ENCODE data around the gene PJA1. TPM values are rescaled to one million over a fixed set of nuclear protein-coding genes. Genes with fewer than 3 reads are reported as not detected.

The PJA1 gene, protein sequence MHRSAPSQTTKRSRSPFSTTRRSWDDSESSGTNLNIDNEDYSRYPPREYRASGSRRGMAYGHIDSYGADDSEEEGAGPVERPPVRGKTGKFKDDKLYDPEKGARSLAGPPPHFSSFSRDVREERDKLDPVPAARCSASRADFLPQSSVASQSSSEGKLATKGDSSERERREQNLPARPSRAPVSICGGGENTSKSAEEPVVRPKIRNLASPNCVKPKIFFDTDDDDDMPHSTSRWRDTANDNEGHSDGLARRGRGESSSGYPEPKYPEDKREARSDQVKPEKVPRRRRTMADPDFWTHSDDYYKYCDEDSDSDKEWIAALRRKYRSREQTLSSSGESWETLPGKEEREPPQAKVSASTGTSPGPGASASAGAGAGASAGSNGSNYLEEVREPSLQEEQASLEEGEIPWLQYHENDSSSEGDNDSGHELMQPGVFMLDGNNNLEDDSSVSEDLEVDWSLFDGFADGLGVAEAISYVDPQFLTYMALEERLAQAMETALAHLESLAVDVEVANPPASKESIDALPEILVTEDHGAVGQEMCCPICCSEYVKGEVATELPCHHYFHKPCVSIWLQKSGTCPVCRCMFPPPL
- 13.6 TPM for polyA plus RNA-seq (2013)

DNA sequence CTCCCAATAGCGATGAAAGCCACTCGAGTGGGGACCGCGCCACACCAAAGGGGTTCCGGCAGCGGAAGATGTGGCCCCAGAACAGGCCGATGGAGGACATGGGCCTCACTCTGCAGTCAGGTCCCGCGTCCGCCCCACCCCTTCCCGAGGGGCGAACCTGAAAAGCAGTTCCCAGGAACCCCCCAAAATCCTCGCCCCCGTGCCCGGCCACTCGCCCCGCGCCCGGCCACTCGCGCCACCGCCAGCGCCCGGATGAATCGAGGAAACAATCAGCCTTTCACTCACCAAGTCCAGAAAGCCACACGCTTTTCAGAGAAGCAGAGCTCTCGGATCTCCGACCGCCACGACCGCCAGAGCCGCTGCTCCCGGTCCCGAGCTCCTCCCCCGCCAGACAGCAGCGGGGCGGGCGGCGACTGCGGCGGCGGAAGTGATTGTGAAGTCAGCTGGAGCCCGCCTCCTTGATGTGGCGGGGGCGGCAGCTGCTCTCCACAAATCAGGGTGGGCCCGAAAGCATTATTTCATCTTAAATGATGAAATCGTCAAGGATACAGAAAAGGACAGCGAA, at the start of gene PJA1:
Gene PJA1 (minus strand): TSS at position 367 of the 565 bp plus-strand sequence. CDS start 2,380 bp downstream, outside the sequence.
- DNase-seq = peak; percentile 47 to 82 (median 73)
- H3K27ac ChIP-seq (ENCODE audit: insufficient read depth in 1 of 2, low read depth in 1 of 2, low read length in 2 of 2, poor library complexity in 1 of 2, severe bottlenecking in 2 of 2) = peak within 1 kb of the TSS in 1 of 2 experiments; percentile 54
- H3K4me1 ChIP-seq (ENCODE audit: control extremely low read depth in 1 of 4, control insufficient read depth in 4 of 4, insufficient read depth in 4 of 4, low read length in 3 of 4) = peaks cover 0 to 12% (median 6%) of the 10 kb centered on the region in 4 experiments
- H3K36me3 ChIP-seq (ENCODE audit: control insufficient read depth in 4 of 4, insufficient read depth in 4 of 4, low read length in 3 of 4) = peaks cover 0 to 15% (median 0%) of the 10 kb centered on the region in 4 experiments
- H3K27me3 ChIP-seq (replicated peaks in 2 of 5; ENCODE audit: control insufficient read depth in 4 of 5, insufficient read depth in 5 of 5, low read length in 4 of 5) = peaks cover 0 to 6% (median 0%) of the 10 kb centered on the region in 5 experiments
- ChIA-PET CTCF (interaction anchor here (1.2 kb wide), 1 partner anchor 33 kb away, joined by 3 read pairs; no protein-coding TSS in a partner anchor), POLR2A (interaction anchor here (0.8 kb wide), 1 partner anchor 13 kb away, joined by 4 read pairs; no protein-coding TSS in a partner anchor)
- WGBS (ENCODE audit: insufficient coverage) = 37% methylated on average over 30 of the region's 48 CpGs
- peak within 1 kb of the TSS; percentile 65 to 90 (median 72) for H3K4me3 ChIP-seq (ENCODE audit: control insufficient read depth in 1 of 7, extremely low read depth in 1 of 7, insufficient read depth in 4 of 7, low read depth in 2 of 7, low read length in 6 of 7)
- H3K9me3 ChIP-seq (ENCODE audit: control extremely low read depth in 1 of 5, control insufficient read depth in 4 of 5, insufficient read depth in 2 of 5, low read depth in 1 of 5, low read length in 4 of 5) = peaks cover 0 to 2% (median 0%) of the 10 kb centered on the region in 5 experiments

DNA sequence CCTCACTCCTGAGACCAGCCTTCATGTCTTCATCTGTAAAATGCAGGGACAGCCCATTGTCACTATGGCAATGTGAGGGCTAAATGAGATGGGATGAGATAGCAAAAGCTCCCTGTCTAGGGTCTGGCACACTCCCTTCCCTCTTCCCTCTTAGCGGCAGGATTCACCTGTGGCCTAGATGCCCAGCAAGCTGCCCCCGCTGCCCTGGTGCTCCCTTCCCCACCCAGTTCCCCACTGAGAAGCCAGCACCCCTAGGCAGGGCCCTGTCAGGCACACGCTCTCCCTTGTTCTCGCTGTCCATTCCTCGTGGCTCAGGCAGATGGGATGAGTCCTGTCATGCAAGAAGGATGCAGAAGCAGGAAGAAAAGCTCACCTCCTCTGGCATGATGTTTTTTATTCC, 49.2 kb upstream of the PJA1 start:
- Histone ChIP-seq H3K4me1 (ENCODE audit: control extremely low read depth in 1 of 4, control insufficient read depth in 4 of 4, insufficient read depth in 4 of 4, low read length in 3 of 4) (no peaks in the 10 kb centered on the region), H3K36me3 (ENCODE audit: control insufficient read depth in 4 of 4, insufficient read depth in 4 of 4, low read length in 3 of 4) (no peaks in the 10 kb centered on the region), H3K27ac (ENCODE audit: insufficient read depth in 1 of 2, low read depth in 1 of 2, low read length in 2 of 2, poor library complexity in 1 of 2, severe bottlenecking in 2 of 2) (no peak overlapping the region), H3K9me3 (ENCODE audit: control extremely low read depth in 1 of 5, control insufficient read depth in 4 of 5, insufficient read depth in 2 of 5, low read depth in 1 of 5, low read length in 4 of 5) (no peaks in the 10 kb centered on the region), H3K27me3 (replicated peaks in 2 of 5; ENCODE audit: control insufficient read depth in 4 of 5, insufficient read depth in 5 of 5, low read length in 4 of 5) (peaks cover 0 to 23% (median 0%) of the 10 kb centered on the region in 5 experiments), H3K4me3 (ENCODE audit: control insufficient read depth in 1 of 7, extremely low read depth in 1 of 7, insufficient read depth in 4 of 7, low read depth in 2 of 7, low read length in 6 of 7) (no peak overlapping the region)
- ChIA-PET POLR2A (no interaction called here), CTCF (interaction anchor here (0.8 to 1.2 kb wide), 2 partner anchors 59 to 300 kb away, joined by 3 read pairs; no protein-coding TSS in a partner anchor)
- WGBS (ENCODE audit: insufficient coverage) = 91% methylated on average over 5 of the region's 5 CpGs
- DNase-seq = no peak

DNA sequence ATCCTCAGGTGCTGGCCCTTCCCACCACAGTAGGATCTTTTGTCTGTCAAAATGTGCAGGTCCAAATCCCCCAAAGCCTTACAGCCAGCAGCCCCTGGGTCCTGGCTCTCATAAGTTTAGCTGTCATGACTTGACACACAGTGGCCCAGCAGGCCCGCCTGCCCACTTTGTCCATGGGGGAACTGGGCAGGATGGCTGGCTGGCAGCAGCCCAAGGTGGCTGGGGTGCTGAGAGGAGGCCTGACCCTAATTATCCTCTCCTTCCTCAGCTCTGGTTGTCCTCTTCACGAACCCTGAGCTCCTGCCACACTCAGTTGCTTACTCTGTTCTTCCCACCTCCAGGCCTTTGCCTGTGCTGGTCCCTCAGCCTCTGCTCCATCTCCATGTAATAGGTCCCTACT, 46.4 kb upstream of the PJA1 start:
- CTCF ChIA-PET = interaction anchor here (0.8 to 1.0 kb wide), 3 partner anchors 53 to 176 kb away, joined by 3 to 4 read pairs (median 3); no protein-coding TSS in a partner anchor

DNA sequence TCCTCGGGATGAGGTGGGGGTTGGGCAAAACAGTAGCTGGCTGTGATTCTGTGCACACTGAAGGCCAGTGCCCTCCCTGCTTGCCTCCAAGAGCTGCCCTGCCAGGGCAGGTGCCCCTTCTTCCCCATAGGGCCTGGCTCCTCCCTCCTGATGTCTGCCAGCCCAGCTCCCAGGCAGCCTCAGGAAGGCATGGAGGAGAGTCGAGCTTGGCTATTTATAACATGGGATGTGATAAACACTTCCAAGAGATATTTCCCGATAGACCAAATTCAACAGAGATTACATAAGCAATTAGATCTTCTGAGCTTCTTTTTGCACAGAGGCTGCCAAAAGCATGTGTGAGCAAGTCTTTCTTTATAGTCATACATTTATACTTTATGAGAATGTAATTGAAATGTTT, 45.3 kb upstream of the PJA1 start:
- ChIA-PET POLR2A (no interaction called here), CTCF (no interaction called here)
- no peak overlapping the region for H3K27ac ChIP-seq (ENCODE audit: insufficient read depth in 1 of 2, low read depth in 1 of 2, low read length in 2 of 2, poor library complexity in 1 of 2, severe bottlenecking in 2 of 2)
- no peak for DNase-seq
- WGBS (ENCODE audit: insufficient coverage) = 79% methylated on average over 2 of the region's 3 CpGs
- no peaks in the 10 kb centered on the region for H3K9me3 ChIP-seq (ENCODE audit: control extremely low read depth in 1 of 5, control insufficient read depth in 4 of 5, insufficient read depth in 2 of 5, low read depth in 1 of 5, low read length in 4 of 5)
- H3K4me3 ChIP-seq (ENCODE audit: control insufficient read depth in 1 of 7, extremely low read depth in 1 of 7, insufficient read depth in 4 of 7, low read depth in 2 of 7, low read length in 6 of 7) = no peak overlapping the region
- H3K36me3 ChIP-seq (ENCODE audit: control insufficient read depth in 4 of 4, insufficient read depth in 4 of 4, low read length in 3 of 4) = no peaks in the 10 kb centered on the region
- H3K4me1 ChIP-seq (ENCODE audit: control extremely low read depth in 1 of 4, control insufficient read depth in 4 of 4, insufficient read depth in 4 of 4, low read length in 3 of 4) = no peaks in the 10 kb centered on the region
- H3K27me3 ChIP-seq (replicated peaks in 2 of 5; ENCODE audit: control insufficient read depth in 4 of 5, insufficient read depth in 5 of 5, low read length in 4 of 5) = peaks cover 0 to 3% (median 0%) of the 10 kb centered on the region in 5 experiments

More for the DNA sequence above, 46.4 kb upstream of the PJA1 start:
- no peak overlapping the region for H3K27ac ChIP-seq (ENCODE audit: insufficient read depth in 1 of 2, low read depth in 1 of 2, low read length in 2 of 2, poor library complexity in 1 of 2, severe bottlenecking in 2 of 2)
- H3K4me3 ChIP-seq (ENCODE audit: control insufficient read depth in 1 of 7, extremely low read depth in 1 of 7, insufficient read depth in 4 of 7, low read depth in 2 of 7, low read length in 6 of 7) = no peak overlapping the region
- no peaks in the 10 kb centered on the region for H3K4me1 ChIP-seq (ENCODE audit: control extremely low read depth in 1 of 4, control insufficient read depth in 4 of 4, insufficient read depth in 4 of 4, low read length in 3 of 4)
- POLR2A ChIA-PET = no interaction called here
- H3K27me3 ChIP-seq (replicated peaks in 2 of 5; ENCODE audit: control insufficient read depth in 4 of 5, insufficient read depth in 5 of 5, low read length in 4 of 5) = peaks cover 0 to 5% (median 0%) of the 10 kb centered on the region in 5 experiments
- DNase-seq = no peak
- H3K36me3 ChIP-seq (ENCODE audit: control insufficient read depth in 4 of 4, insufficient read depth in 4 of 4, low read length in 3 of 4) = no peaks in the 10 kb centered on the region
- 52% methylated on average over 2 of the region's 2 CpGs for WGBS (ENCODE audit: insufficient coverage)
- no peaks in the 10 kb centered on the region for H3K9me3 ChIP-seq (ENCODE audit: control extremely low read depth in 1 of 5, control insufficient read depth in 4 of 5, insufficient read depth in 2 of 5, low read depth in 1 of 5, low read length in 4 of 5)

DNA sequence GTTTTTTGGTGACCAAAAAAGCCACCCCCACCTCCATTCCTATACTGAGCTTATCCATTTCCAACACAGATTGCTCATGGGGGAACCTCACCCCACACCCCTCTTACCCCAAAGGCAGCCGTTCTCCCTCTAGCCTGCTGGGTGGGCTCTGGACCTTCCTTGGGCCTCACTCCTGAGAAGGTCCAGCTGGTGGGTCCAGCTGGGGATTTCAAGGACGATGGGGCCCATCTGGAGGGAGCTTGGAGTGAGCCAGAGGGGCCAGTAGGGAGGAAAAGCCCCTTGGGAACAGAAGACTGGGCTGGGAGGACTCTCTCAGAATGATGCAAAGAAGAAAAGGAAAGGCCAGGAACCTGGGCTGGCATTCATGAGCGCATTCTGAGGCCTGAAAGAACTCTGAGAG, 42.0 kb upstream of the PJA1 start:
- Histone ChIP-seq H3K4me1 (ENCODE audit: control extremely low read depth in 1 of 4, control insufficient read depth in 4 of 4, insufficient read depth in 4 of 4, low read length in 3 of 4) (no peaks in the 10 kb centered on the region), H3K27me3 (replicated peaks in 2 of 5; ENCODE audit: control insufficient read depth in 4 of 5, insufficient read depth in 5 of 5, low read length in 4 of 5) (peaks cover 0 to 7% (median 0%) of the 10 kb centered on the region in 5 experiments), H3K4me3 (ENCODE audit: control insufficient read depth in 1 of 7, extremely low read depth in 1 of 7, insufficient read depth in 4 of 7, low read depth in 2 of 7, low read length in 6 of 7) (no peak overlapping the region), H3K9me3 (ENCODE audit: control extremely low read depth in 1 of 5, control insufficient read depth in 4 of 5, insufficient read depth in 2 of 5, low read depth in 1 of 5, low read length in 4 of 5) (no peaks in the 10 kb centered on the region), H3K27ac (ENCODE audit: insufficient read depth in 1 of 2, low read depth in 1 of 2, low read length in 2 of 2, poor library complexity in 1 of 2, severe bottlenecking in 2 of 2) (no peak overlapping the region), H3K36me3 (ENCODE audit: control insufficient read depth in 4 of 4, insufficient read depth in 4 of 4, low read length in 3 of 4) (no peaks in the 10 kb centered on the region)
- ChIA-PET CTCF (interaction anchor here (0.9 kb wide), 1 partner anchor 385 kb away, joined by 3 read pairs; no protein-coding TSS in a partner anchor), POLR2A (no interaction called here)
- no peak for DNase-seq
- 85% methylated on average over 2 of the region's 3 CpGs for WGBS (ENCODE audit: insufficient coverage)

DNA sequence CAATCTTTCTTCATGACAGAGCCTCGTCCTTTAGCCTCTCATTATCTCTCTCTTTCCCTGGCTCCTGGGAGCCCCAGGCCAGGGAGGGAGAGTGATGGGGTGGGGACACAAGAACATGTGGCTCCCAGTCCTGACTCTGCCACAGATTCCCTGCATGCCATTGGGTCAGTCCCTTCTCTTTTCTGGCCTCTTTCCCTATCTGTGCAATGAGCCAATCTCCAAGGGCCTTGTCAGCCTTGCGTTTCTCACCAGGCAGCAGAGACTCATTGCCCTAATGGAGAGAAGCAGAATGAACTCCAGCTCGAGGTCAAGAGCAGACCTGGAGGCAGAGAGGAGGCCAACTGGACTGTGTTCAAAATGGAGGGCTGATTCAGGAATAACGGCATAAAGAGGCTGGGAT, 38.4 kb upstream of the PJA1 start:
- Histone ChIP-seq H3K27ac (ENCODE audit: insufficient read depth in 1 of 2, low read depth in 1 of 2, low read length in 2 of 2, poor library complexity in 1 of 2, severe bottlenecking in 2 of 2) (no peak overlapping the region), H3K4me3 (ENCODE audit: control insufficient read depth in 1 of 7, extremely low read depth in 1 of 7, insufficient read depth in 4 of 7, low read depth in 2 of 7, low read length in 6 of 7) (no peak overlapping the region), H3K9me3 (ENCODE audit: control extremely low read depth in 1 of 5, control insufficient read depth in 4 of 5, insufficient read depth in 2 of 5, low read depth in 1 of 5, low read length in 4 of 5) (no peaks in the 10 kb centered on the region), H3K36me3 (ENCODE audit: control insufficient read depth in 4 of 4, insufficient read depth in 4 of 4, low read length in 3 of 4) (no peaks in the 10 kb centered on the region), H3K27me3 (replicated peaks in 2 of 5; ENCODE audit: control insufficient read depth in 4 of 5, insufficient read depth in 5 of 5, low read length in 4 of 5) (peaks cover 0 to 7% (median 0%) of the 10 kb centered on the region in 5 experiments), H3K4me1 (ENCODE audit: control extremely low read depth in 1 of 4, control insufficient read depth in 4 of 4, insufficient read depth in 4 of 4, low read length in 3 of 4) (no peaks in the 10 kb centered on the region)
- ChIA-PET CTCF (no interaction called here), POLR2A (no interaction called here)
- DNase-seq = no peak
- WGBS (ENCODE audit: insufficient coverage) = 80% methylated on average over 3 of the region's 4 CpGs

All from common myeloid progenitor, CD34-positive (primary cell).